Sciatic nerve (tissue), 2 donors: ENCODE measurements around the gene TMEM225B. TPM values are rescaled to one million over a fixed set of nuclear protein-coding genes. Genes with fewer than 3 reads are reported as not detected.
"Not testable (repeated sequence)": the region's sequence is repeated elsewhere in the genome, so short reads cannot be mapped to it uniquely, and the experiment has no call there.

Source experiments
- ATAC-seq: fragments of 200-7000 bp; cut with Tn5 transposase; one replicate; pipeline ENCODE4 v1.9.1; 2020; ENCODE audit warnings: mild to moderate bottlenecking, moderate library complexity
- DNase-seq: peaks from one replicate; pipeline ENCODE4 v3.0.0-alpha.2; 2020; ENCODE audit warnings: low spot score
- intact Hi-C: fragments of 100-400 bp; cut with DNase I; formaldehyde crosslinking; loops from one replicate; pipeline ENCODE4 v1.14.2; 2022
- total RNA-seq: library from RNA; stranded (reverse); fragmentation: NEBNext Ultra II Directional; extraction: Animal tissue kit (Norgen Biotek cat#: 25700); gene quantifications from one replicate; pipeline ENCODE4 v1.2.1, GENCODE V29; 2021
- donor health status: DM: no; HTN: no; CAD: no.
- donor health status: DM: no; HTN: no; CAD: no.

TMEM225B gene
- total RNA-seq, 1 donor from 2014 or later: 3.5 TPM

- ATAC-seq (no peak), DNase-seq (no peak)
- intact Hi-C loops: no loop called here
Measured at GRCh38 chr7:99573257-99573656, 24.8 kb upstream of the TMEM225B start.

DNA sequence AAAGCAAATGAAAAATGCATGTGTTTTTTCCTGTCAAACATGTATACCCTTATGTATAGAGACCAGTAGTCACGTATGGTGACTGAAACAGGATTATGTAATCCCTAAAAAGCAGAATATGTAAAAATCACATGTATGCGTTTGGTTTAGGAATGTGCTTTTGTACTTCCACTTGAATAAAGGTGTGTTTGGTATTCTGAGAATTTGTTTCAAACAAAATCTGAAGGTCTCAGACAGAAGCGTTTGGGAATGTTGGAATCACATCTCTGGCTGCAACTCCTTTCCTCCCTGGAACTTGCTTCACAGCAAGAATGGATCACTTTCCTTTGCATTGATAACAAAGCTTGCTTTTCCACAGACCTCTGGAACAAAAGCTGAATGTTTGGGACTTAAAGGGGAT is 21.8 kb upstream of the TMEM225B start:
- DNase-seq (no peak), ATAC-seq (no peak)
- intact Hi-C loops: no loop called here

DNA sequence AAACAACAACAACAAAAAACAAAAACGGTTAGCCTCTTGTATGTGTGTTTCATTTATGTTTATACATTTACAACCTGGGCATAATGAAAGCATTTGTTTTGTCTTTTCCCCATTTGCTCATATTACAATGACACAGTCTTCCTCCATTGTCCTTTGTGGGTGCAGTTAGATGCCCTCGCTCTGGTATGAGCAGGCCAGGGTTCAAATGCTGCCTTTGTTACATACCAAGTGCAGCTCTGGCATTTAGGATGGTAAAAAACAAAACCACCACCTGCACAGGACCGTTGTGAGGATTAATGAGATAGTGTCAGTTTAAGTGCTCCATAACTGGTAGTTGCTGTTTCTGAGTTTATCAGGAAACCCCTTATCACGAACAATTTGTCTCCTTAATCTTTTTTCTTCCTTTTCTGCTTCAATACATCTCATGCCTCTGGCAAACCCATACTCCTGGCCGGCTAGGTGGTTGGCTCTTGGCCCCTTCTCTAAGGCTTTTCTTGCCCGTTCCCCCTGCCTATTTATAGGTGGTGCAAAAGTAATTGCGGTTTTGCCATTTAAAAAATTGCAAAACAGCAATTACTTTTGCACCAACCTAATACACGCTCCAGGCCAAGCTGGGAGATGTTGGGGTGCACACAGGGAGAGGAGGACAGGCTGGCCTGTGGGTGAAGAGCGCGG is 18.6 kb upstream of the TMEM225B start:
- intact Hi-C loops: no loop called here
- DNase-seq (no peak), ATAC-seq (no peak)

DNA sequence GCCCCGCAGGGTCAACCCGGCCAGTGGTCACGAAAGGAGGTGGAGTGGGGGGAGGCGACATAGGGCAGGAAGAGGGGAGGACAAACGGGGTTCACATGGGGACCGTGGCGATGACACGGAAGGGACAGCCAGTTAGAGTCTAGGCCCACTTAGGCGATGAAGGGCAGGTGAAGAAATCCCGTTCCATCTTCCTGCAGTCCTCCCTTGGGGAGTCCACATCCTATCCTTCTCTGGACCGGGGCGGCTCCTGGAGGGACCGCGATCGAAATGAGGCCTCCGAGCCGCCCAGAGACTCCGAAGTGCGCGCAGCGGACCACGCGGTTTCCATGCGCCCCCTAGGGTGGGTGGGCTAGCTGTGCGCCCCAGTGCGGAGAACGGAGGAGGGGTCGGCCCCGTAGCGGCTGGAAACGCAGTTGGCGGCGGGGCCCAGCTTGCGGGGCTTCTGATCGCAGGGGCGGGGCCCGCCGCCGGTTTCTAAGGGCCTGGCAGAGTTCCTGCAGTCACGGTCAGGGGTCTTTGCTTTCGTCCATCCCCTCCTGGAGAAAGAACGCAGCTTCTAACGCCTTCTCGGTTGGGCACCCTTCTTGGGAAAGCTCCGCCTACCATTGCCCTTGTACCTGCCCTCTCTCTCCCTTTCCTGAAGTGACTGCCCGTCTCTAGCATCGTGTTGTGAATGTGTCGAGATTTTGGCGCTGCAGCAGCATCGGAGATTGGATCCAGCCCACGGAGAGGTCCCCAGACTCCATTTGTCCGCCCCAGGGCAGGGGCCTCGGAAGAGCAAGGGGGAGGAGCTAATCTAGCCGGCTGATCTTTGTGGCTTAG is 17.9 kb upstream of the TMEM225B start:
- intact Hi-C loops: no loop called here
- ATAC-seq: peak; percentile 80
- DNase-seq: peak; percentile 68

DNA sequence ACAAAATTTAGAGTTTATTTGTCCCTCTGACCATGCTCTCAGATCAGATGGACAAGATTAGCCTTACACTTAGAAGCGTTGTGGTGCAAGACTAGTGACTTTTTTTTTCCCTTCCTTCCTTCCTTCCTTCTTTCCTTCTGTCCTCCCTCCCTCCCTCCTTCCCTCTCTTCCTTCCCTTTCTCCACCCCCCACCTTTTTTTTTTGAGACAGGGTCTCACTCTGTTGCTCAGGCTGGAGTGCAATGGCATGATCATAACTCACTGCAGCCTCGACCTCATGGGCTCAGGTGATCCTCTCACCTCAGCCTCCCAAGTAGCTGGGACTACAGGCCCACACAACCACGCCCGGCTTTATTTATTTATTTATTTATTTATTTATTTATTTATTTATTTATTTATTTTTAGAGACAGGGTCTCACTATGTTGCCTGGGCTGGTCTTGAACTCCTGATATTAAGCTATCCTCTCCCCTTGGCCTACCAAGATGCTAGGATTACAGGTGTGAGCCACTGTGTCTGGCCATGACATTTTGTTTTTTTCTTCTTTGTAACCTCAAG is 17.2 kb upstream of the TMEM225B start:
- DNase-seq, intact Hi-C loops, ATAC-seq: not testable (repeated sequence)

DNA sequence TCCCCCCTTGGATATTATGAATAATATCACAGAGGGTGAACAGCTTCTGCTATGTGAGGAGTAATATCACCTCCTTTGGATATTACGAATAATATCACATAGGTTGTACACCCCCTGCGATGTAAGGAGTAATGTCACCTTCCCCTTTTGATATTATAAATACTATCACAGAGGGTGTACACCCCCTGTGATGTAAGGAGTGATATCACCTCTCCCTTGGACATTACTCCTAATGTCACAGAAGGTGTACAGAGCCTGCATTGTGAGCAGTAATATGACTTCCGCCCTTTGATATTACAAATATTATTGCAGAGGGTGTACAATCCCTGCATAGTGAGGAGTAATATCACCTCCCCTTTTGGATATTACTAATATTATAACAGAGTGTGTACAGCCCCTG is 9.2 kb upstream of the TMEM225B start:
- ATAC-seq (no peak), DNase-seq (no peak)
- intact Hi-C loops: no loop called here

GRCh38 chr7:99594948-99595745 is 2.9 kb upstream of the TMEM225B start:
- intact Hi-C loops: no loop called here
- no peak for DNase-seq
- ATAC-seq: no peak

DNA sequence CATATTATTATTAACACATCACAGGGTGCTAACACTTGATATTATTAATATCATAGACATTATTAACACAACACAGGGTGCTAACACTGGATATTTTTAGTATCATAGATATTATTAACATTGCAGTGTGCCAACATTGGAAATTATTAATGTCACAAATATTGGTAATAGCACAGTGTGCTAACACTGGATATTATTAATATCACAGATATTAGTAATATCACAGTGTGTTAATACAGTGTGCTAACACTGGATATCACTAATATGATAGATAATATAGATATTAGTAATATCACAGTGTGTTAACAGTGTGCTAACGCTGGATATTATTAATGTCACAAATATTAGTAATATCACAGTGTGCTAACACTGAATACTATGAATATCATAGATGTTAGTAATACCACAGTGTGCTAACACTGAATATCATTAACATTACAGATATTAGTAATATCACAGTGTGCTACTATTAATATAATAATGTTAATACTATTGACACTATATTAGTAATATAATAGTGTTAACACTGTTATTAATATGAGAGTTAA is 1.6 kb upstream of the TMEM225B start:
- ATAC-seq (no peak), DNase-seq (no peak)
- intact Hi-C loops: no loop called here

GRCh38 chr7:99599836-99600235 is 1.8 kb downstream of the TMEM225B start:
- no peak for DNase-seq
- intact Hi-C loops: no loop called here
- no peak for ATAC-seq

GRCh38 chr7:99601656-99602310 is 3.7 kb downstream of the TMEM225B start:
- no peak for ATAC-seq
- no peak for DNase-seq
- intact Hi-C loops: no loop called here

GRCh38 chr7:99605527-99605926 is 7.5 kb downstream of the TMEM225B start:
- DNase-seq (no peak), ATAC-seq (no peak)
- intact Hi-C loops: no loop called here

GRCh38 chr7:99606531-99606930 is 8.5 kb downstream of the TMEM225B start:
- ATAC-seq: no peak
- no peak for DNase-seq
- intact Hi-C loops: no loop called here

DNA sequence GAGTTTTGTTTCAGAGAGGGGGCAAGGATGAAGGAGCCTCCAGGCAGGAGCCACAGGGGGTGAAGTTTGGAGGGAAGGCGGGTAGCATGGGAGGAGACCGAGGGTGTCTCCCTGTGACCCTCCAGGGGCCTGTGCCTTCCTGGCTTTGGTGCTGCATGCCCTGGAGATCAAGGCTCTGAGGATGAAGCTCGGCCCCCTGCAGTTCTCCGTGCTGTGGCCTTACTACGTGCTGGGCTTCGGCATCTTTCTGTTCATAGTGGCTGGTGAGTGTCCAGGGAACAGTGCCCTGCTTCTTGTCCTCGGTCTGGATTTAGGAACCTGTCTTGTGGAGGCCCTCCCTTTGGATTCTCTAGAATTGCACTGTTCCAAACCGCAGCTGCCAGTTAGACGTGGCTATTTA is 9.5 kb downstream of the TMEM225B start:
- ATAC-seq (no peak), DNase-seq (no peak)
- intact Hi-C loops: no loop called here

DNA sequence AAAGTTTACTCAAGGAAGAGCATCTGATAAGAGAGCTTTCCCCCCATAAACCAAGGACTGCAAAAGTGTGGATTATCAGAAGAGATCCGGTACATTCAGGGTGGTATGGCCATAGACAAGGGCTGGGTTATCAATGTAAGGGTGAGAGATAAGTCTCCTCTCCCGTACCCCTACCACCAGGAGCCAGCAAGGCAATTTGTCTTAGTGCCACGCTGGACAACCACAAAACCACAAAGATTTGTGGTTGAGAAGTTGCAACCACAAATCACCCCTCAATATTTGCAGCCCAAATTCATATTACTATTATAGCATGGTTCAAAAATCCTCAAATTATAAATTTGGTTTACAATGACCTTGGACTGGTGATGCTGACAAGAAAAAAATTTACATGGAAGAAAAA is 16.4 kb downstream of the TMEM225B start:
- DNase-seq: no peak
- no peak for ATAC-seq
- intact Hi-C loops: no loop called here

DNA sequence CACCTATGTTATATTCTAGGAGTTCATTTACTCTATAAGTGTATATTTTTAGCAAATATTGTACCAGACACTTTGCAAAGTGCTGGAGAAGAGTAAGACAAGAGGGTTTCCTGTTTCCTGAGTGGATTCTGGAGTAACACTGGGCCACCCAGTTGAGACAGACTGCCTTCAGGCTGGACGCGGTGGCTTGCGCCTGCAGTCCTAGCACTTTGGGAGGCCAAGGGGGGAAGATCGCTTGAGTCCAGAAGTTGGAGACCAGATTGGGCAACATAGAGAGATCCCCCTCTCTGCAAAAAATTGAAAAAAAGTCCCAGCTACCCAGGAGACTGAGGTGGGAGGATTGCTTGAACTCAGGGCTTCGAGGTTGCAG is 17.9 kb downstream of the TMEM225B start:
- intact Hi-C loops: no loop called here
- no peak for DNase-seq
- ATAC-seq: no peak

- peak; percentile 98 for ATAC-seq
- peak; percentile 88 for DNase-seq
- intact Hi-C loops: no loop called here
Measured at GRCh38 chr7:99616359-99617191, 18.5 kb downstream of the TMEM225B start, which contains the start of gene ZSCAN25. TSS of gene ZSCAN25 (plus strand) at chr7:99616946. CDS start at chr7:99619607, 2,661 bp downstream.

- intact Hi-C loops: no loop called here
- DNase-seq (no peak), ATAC-seq (no peak)
Measured at GRCh38 chr7:99617192-99617781, 19.2 kb downstream of the TMEM225B start.
